ENCODE results near the gene RPL18. TPM values are rescaled to one million over a fixed set of nuclear protein-coding genes. Genes with fewer than 3 reads are reported as not detected.

RPL18 gene
- total and polyA plus RNA-seq, 2 experiments from 2014 or later: 1,898 to 2,011 TPM

GRCh38 chr19:48644355-48644754, 25.4 kb upstream of the RPL18 start (continued):
- TF ChIP-seq ZNF462 (CRISPR knock-in tag; IDR thresholded peaks at IDR 0.05) (no peak), EZH2phosphoT487 (IDR thresholded peaks at IDR 0.05; ENCODE audit: unreplicated experiment) (no peak), CTCF (conservative IDR thresholded peaks at IDR 0.05; ENCODE audit: low read depth in 2 of 2) (no peak), REST (IDR thresholded peaks at IDR 0.05; ENCODE audit: unreplicated experiment) (no peak), NANOG (IDR thresholded peaks at IDR 0.05; ENCODE audit: borderline replicate concordance) (no peak)
